OCI-LY3 (cell line): ENCODE data around the gene ADAMTS2.

Experiments used
- H2AFZ ChIP-seq: fragments of 200-600, 300-600 bp; shearing (Covaris generic); 2 replicates; pipeline ENCODE4 v1.6.0; 2014; ENCODE audit warnings: antibody characterized with exemption, low read depth, low read length
- H3K27ac ChIP-seq: fragments of 200-600, 300-600 bp; sonication (generic); 2 replicates; pipeline ENCODE4 v1.5.1; 2014; ENCODE audit warnings: mild to moderate bottlenecking, low read length, moderate library complexity, mixed read lengths
- H3K27me3 ChIP-seq: fragments of 200-600, 300-600 bp; sonication (generic); 2 replicates; pipeline ENCODE4 v1.6.1; 2014; ENCODE audit warnings: low read depth, low read length, mixed read lengths
- H3K36me3 ChIP-seq: fragments of 200-600, 300-600 bp; sonication (generic); replicated peaks from 2 replicates; pipeline ENCODE3; 2014; ENCODE audit warnings: low read depth, low read length, mixed read lengths
- H3K4me1 ChIP-seq: fragments of 300-600, 200-600 bp; sonication (generic); 2 replicates; pipeline ENCODE4 v1.6.1; 2014; ENCODE audit warnings: low read length, mixed read lengths
- H3K4me2 ChIP-seq: fragments of 200-600, 300-600 bp; sonication (generic); 2 replicates; pipeline ENCODE4 v1.6.1; 2014; ENCODE audit warnings: low read length, mixed read lengths
- H3K4me3 ChIP-seq: fragments of 300-600, 200-600 bp; sonication (generic); 2 replicates; pipeline ENCODE4 v1.5.1; 2014; ENCODE audit warnings: antibody characterized with exemption, mild to moderate bottlenecking, low read length, moderate library complexity
- H3K79me2 ChIP-seq: fragments of 300-600, 200-600 bp; shearing (Covaris generic); 2 replicates; pipeline ENCODE4 v1.6.1; 2014; ENCODE audit warnings: mild to moderate bottlenecking, low read length, mixed read lengths
- H3K9ac ChIP-seq: fragments of 300-600, 200-600 bp; shearing (Covaris generic); 2 replicates; pipeline ENCODE4 v1.6.0; 2014; ENCODE audit warnings: mild to moderate bottlenecking, low read length, moderate library complexity
- H3K9me3 ChIP-seq: fragments of 200-600, 300-600 bp; shearing (Covaris generic); 2 replicates; pipeline ENCODE4 v1.6.1; 2014; ENCODE audit warnings: low read length, mixed read lengths; ENCODE audit not compliant: insufficient read depth
- H4K20me1 ChIP-seq: fragments of 200-600, 300-600 bp; sonication (generic); 2 replicates; pipeline ENCODE4 v1.6.1; 2016; ENCODE audit warnings: low read length, mixed read lengths; ENCODE audit not compliant: insufficient read depth
- EZH2phosphoT487 ChIP-seq: fragments of 200-600 bp; shearing (Covaris generic); IDR thresholded peaks from 2 replicates; pipeline ENCODE4 v1.6.1; 2018; ENCODE audit warnings: antibody characterized with exemption, mixed run types, low read depth
- TF ChIP-seq, protein P1 (sequence below): fragments of 200-600, 300-600 bp; sonication (generic); IDR thresholded peaks from 2 replicates; pipeline ENCODE4 v1.5.1; 2014; ENCODE audit warnings: antibody characterized with exemption, low read length, low read depth

The ADAMTS2 gene

DNA sequence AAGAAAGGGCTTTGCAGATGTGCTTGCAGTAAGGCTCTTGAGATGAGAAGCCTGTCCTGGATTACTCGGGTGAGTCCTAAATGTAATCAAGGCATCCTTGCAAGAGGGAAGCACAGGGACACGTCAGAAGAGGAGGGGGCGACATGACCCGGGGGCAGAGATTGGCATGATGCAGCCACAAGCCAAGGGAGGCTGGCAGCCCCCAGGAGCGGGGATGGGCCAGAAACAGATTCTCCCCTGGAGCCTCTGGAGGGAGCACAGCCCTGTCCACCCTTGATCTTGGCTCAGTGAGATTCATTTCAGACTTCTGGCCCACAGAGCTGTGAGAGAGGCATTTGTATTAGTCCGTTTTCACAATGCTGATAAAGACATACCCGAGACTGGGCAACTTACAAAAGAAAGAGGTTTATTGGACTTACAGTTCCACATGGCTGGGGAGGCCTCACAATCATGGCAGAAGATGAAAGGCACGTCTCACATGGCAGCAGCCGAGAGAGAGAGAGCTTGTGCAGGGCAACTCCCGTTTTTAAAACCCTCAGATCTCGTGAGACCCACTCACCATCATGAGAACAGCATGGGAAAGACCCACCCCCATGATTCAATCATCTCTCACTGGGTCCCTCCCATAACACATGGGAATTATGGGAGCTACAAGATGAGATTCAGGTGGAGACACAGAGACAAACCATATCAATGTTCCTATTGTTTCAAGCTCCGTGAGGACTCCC, 76.1 kb downstream of the ADAMTS2 start:
- Histone ChIP-seq H3K9me3 (no peaks in the 10 kb centered on the region), H3K27me3 (no peaks in the 10 kb centered on the region), H3K4me2 (no peak overlapping the region), H3K36me3 (no peaks in the 10 kb centered on the region), H3K4me3 (no peak overlapping the region), H3K79me2 (no peaks in the 10 kb centered on the region), H3K4me1 (no peaks in the 10 kb centered on the region), H4K20me1 (no peaks in the 10 kb centered on the region), H2AFZ (no peak overlapping the region), H3K9ac (no peak overlapping the region), H3K27ac (no peak overlapping the region)
- TF ChIP-seq, protein P1, sequence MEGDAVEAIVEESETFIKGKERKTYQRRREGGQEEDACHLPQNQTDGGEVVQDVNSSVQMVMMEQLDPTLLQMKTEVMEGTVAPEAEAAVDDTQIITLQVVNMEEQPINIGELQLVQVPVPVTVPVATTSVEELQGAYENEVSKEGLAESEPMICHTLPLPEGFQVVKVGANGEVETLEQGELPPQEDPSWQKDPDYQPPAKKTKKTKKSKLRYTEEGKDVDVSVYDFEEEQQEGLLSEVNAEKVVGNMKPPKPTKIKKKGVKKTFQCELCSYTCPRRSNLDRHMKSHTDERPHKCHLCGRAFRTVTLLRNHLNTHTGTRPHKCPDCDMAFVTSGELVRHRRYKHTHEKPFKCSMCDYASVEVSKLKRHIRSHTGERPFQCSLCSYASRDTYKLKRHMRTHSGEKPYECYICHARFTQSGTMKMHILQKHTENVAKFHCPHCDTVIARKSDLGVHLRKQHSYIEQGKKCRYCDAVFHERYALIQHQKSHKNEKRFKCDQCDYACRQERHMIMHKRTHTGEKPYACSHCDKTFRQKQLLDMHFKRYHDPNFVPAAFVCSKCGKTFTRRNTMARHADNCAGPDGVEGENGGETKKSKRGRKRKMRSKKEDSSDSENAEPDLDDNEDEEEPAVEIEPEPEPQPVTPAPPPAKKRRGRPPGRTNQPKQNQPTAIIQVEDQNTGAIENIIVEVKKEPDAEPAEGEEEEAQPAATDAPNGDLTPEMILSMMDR = no peak
- no peak for TF ChIP-seq EZH2phosphoT487

DNA sequence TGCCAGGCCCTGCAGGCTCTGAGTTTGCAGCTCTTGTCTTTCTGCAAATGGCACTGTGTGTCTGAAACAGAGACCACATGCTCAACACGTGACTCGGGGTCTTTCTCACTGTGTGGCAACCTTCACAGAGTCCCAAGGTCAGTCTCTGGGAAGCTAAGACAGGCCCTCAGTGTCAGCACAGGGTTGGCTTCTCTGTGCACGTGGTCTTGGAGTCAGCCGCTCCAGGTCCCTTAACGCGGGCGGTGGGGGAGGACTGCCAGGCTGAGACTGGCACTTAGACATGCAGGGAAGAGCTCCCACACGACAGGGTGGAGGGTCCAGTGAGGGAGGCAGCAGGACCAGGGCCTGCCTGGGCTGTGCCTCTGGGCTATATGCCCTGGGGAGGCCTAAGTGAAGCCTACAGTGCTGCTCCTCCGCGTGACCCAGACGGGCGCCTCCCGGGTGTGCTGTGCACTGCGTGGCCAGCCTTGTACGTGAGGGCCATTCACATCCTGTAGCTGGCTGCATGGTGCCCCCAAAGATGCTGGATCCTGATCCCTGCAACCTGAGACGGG, 76.8 kb downstream of the ADAMTS2 start:
- Histone ChIP-seq H4K20me1 (no peaks in the 10 kb centered on the region), H3K79me2 (no peaks in the 10 kb centered on the region)

DNA sequence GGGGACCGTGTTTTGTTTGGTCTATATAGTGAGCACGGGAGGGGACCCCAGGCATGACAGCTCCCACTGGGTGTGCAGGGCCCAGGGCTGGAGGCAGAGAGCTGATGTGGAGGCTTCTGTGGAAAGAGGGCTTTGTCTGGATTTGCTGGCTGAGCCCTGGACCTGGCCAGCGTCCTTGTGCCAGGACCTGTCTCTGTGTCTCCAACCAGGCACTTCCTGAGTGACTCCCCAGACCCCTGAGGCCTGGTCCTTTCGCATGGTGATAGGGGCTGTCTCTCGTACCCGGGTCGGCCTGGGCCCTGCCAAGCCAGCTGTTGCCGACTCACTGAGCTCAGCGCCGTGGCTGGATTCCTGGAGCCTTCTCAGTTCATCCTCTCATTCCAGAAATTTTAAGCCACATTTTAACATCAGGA, 77.6 kb downstream of the ADAMTS2 start:
- Histone ChIP-seq H3K4me3 (no peak overlapping the region), H2AFZ (no peak overlapping the region), H3K36me3 (no peaks in the 10 kb centered on the region), H3K4me2 (no peak overlapping the region), H3K9ac (no peak overlapping the region), H3K27ac (no peak overlapping the region), H3K27me3 (no peaks in the 10 kb centered on the region), H3K79me2 (no peaks in the 10 kb centered on the region), H3K9me3 (no peaks in the 10 kb centered on the region), H3K4me1 (no peaks in the 10 kb centered on the region), H4K20me1 (no peaks in the 10 kb centered on the region)
- TF ChIP-seq, protein P1 = no peak

More for the DNA sequence above, 76.8 kb downstream of the ADAMTS2 start:
- Histone ChIP-seq H3K27ac (no peak overlapping the region), H2AFZ (no peak overlapping the region), H3K36me3 (no peaks in the 10 kb centered on the region), H3K4me3 (no peak overlapping the region), H3K27me3 (no peaks in the 10 kb centered on the region), H3K9ac (no peak overlapping the region), H3K4me1 (no peaks in the 10 kb centered on the region), H3K4me2 (no peak overlapping the region), H3K9me3 (no peaks in the 10 kb centered on the region)
- no peak for TF ChIP-seq EZH2phosphoT487
- TF ChIP-seq, protein P1 = no peak

DNA sequence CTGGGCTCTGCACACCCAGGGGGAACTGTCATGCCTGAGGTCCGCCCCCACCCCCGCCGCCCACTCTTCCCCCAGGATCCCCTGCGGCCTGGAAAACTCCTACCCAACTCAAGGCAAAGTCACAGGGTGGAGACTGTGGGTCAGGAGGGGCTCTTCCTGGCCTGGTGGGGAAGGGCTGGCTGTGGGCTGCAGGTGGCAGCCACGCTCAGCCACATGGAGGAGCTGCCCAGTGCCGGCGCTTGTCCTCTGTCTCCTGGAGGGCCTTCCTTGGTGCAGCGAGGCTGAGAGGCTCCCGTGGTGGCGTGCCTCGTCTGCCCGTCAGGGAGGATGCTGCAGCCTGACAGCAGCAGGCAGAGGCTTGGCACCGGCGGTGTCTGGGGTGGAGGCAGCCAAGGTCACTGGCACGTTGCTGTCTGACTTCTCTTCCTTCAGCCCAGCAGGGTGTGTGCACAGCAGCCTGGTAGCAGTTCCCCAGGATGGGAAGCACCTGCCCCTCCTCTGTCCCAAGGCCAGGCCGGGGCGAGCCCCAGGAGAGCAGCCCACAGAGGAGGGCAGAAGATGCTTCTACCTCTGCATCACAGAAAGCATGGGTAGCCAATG, 78.1 kb downstream of the ADAMTS2 start:
- Histone ChIP-seq H3K27me3 (no peaks in the 10 kb centered on the region), H3K4me3 (no peak overlapping the region), H2AFZ (no peak overlapping the region), H4K20me1 (no peaks in the 10 kb centered on the region), H3K4me1 (no peaks in the 10 kb centered on the region), H3K36me3 (no peaks in the 10 kb centered on the region), H3K4me2 (no peak overlapping the region), H3K79me2 (no peaks in the 10 kb centered on the region), H3K9me3 (no peaks in the 10 kb centered on the region), H3K9ac (no peak overlapping the region), H3K27ac (no peak overlapping the region)
- no peak for TF ChIP-seq EZH2phosphoT487
- TF ChIP-seq, protein P1 = no peak
